Activated naive CD8-positive, alpha-beta T cell treated with anti-CD3 and anti-CD28 coated beads, Interleukin-2, amount 50 U/mL, for 16 hours (primary cell): ENCODE data around the gene ELF1.
"Not testable (repeated sequence)": the region's sequence is repeated elsewhere in the genome, so short reads cannot be mapped to it uniquely, and the experiment has no call there.

ENCODE experiments used
- DNase-seq: peaks from one replicate; pipeline ENCODE4 v3.0.0-alpha.2; 2020; ENCODE audit warnings: low read depth, low spot score

Gene ELF1

DNA sequence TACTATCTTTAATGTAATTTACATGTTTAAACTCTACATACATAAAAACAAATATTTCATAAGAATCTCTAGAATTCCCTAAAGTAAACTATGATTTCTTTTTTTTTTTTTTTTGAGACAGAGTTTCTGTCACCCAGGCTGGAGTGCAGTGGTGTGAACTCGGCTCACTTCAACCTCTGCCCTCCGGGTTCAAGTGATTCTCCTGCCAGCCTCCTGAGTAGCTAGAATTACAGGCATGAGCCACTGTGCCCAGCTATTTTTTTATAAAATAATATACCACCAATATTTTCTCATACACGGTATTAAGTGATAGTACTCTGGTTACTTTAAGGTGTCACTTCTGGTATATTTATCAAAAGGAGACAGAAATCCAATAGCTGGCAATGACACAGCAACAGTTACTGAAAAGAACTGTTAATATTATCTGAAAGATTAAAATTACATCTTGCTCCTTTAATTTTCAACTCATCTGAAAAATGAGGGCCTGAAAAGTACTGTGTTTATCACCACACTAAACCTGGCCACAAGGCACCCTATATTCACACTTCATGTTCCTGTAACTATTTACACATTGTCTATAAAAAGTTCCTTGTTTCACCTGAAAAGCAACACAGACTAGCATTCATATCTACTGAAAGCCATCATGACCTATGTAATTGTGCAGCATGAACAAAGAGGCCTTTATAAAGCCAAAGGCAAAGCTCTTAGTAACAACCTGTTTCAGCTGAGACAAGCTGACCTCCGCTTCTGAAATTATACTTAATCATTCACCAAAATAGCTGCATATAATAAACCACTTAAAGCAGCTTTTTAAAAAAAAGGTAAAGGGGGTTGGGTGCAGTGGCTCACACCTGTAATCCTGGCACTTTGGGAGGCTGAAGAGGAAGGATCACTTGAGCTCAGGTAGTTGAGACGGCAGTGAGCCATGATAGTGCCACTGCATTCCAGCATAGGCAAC is 123.6 kb downstream of the ELF1 start:
- no peak for DNase-seq

DNA sequence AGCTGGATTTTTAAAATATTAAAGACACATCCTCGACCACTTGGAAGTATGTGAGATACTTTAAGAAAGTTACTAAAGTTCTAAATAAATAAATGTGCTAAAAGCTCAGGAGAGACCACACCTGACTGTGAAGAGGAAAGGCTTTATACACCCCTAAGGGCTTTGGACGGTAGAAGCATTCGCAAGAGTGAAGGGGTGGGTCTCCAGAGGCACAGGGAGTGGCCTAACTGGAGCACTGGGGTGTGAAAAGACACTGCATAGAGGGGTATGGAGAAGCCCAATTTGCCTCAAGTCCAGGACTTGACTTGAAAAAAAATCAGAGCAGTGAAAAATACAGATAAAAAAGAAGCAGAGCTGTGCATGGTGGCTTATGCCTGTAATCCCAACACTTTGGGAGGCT is 125.5 kb downstream of the ELF1 start:
- DNase-seq, result not testable (repeated sequence)

DNA sequence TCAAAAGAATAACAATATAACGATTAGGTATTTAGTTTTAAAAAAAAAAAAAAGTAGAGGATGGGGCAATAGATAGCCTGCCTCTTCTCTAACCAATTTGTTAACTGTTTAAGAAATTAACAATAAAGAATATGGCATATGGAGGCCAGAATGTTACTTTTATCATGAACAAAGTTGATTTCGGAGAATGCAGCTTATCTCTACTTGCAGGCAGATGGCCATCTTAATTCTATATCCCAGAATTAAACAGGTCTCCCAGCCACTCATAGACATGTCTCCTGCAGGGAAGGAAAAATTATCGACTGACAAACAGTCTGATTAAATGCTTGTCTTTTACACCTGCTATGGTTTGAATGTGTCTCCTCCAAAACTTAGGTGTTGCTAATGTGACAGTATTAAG is 133.1 kb downstream of the ELF1 start:
- DNase-seq, result no peak

DNA sequence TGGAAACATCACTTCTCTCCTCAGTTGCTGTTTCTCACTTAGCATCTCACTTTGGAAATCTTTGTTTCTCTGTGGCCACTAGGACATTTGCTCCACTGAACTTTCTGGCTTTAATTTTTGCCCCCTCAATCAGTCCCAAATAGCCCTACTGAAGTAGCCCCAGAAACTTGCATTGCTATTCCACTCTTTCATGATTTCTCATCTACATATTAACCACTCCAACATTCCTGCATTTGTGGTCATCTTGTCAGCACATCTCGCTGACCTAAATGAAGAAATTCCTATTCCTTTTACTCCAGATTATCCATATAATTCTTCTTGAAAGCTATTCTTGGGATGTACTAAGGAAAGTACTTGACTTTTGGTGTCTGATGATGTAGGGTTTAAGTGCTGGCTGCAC is 134.9 kb downstream of the ELF1 start:
- not testable (repeated sequence) for DNase-seq
